Suprapubic skin (tissue), 4 donors: ENCODE data around the gene PLA2G12B. TPM values are rescaled to one million over a fixed set of nuclear protein-coding genes. Genes with fewer than 3 reads are reported as not detected.

Experiments used
- DNase-seq, 2 donors: peaks; one replicate each; pipeline ENCODE4 v3.0.0-alpha.2; 2019; ENCODE audit warnings: low spot score in 2 of 2
- H3K27ac ChIP-seq: fragments of 200-600 bp; sonication (generic); one replicate; pipeline ENCODE4 v1.5.1; 2019
- H3K27me3 ChIP-seq: fragments of 200-600 bp; sonication (generic); one replicate; pipeline ENCODE4 v1.5.1; 2019
- H3K36me3 ChIP-seq: fragments of 200-600 bp; sonication (generic); one replicate; pipeline ENCODE4 v1.5.1; 2019
- H3K4me1 ChIP-seq: fragments of 200-600 bp; sonication (generic); one replicate; pipeline ENCODE4 v1.5.1; 2019
- H3K4me3 ChIP-seq: fragments of 200-600 bp; sonication (generic); one replicate; pipeline ENCODE4 v1.5.1; 2019; ENCODE audit warnings: mild to moderate bottlenecking
- H3K9me3 ChIP-seq: fragments of 200-600 bp; sonication (generic); one replicate; pipeline ENCODE4 v1.5.1; 2019
- CTCF ChIP-seq, 2 donors: fragments of 200-600 bp in 1 of 2; fragments of 450-650 bp in 1 of 2; sonication (generic) in 1 of 2; IDR thresholded peaks; one replicate each; pipeline ENCODE4 v1.5.1; 2016 to 2019; ENCODE audit warnings: antibody characterized with exemption in 2 of 2, mild to moderate bottlenecking in 1 of 2, moderate library complexity in 1 of 2
- EP300 ChIP-seq: sonication (generic); formaldehyde crosslinking; IDR thresholded peaks from one replicate; pipeline ENCODE4 v1.6.1; 2017; ENCODE audit warnings: antibody characterized with exemption
- POLR2A ChIP-seq, 2 donors: fragments of 450-650 bp; IDR thresholded peaks; one replicate each; pipeline ENCODE4 v1.6.1; 2017; ENCODE audit warnings: antibody characterized with exemption in 2 of 2, mild to moderate bottlenecking in 2 of 2, moderate library complexity in 2 of 2
- POLR2AphosphoS5 ChIP-seq, 3 donors: sonication (generic); formaldehyde crosslinking; IDR thresholded peaks; one replicate each; pipeline ENCODE4 v1.6.1; 2017; ENCODE audit warnings: antibody characterized with exemption in 3 of 3
- WGBS: methylation state at CpG from one replicate; pipeline ENCODE4 v1.1.5; 2018; 5-methylcytosine and 5-hydroxymethylcytosine counted together
- total RNA-seq, 4 donors: library from RNA; depleted of rRNA; stranded (reverse); fragments of >200 nt; gene quantifications; one replicate each; pipeline ENCODE4 v1.1.0, GENCODE V29; 2016

Gene PLA2G12B
- total RNA-seq, 4 donors from 2014 or later: not detected

- Histone ChIP-seq H3K4me1 (no peaks in the 10 kb centered on the region), H3K9me3 (no peaks in the 10 kb centered on the region), H3K27me3 (no peaks in the 10 kb centered on the region), H3K36me3 (no peaks in the 10 kb centered on the region), H3K27ac (no peak overlapping the region), H3K4me3 (no peak overlapping the region)
- TF ChIP-seq EP300 (no peak), POLR2AphosphoS5 (IDR thresholded peaks at IDR 0.05) (no peak), CTCF (IDR thresholded peaks at IDR 0.05) (no peak), POLR2A (IDR thresholded peaks at IDR 0.05) (no peak)
- no peak for DNase-seq
- WGBS: 89% methylated on average over 1 of the region's 1 CpG
Measured at GRCh38 chr10:72899545-72899944, 55.1 kb downstream of the PLA2G12B start.

GRCh38 chr10:72898616-72899015, 56.0 kb downstream of the PLA2G12B start:
- H3K27ac ChIP-seq: no peak overlapping the region
- no peak overlapping the region for H3K4me3 ChIP-seq
- H3K27me3 ChIP-seq: no peaks in the 10 kb centered on the region
- WGBS: 94% methylated on average over 9 of the region's 10 CpGs
- TF ChIP-seq EP300: no peak
- no peak for TF ChIP-seq POLR2A (IDR thresholded peaks at IDR 0.05)
- no peak for TF ChIP-seq POLR2AphosphoS5 (IDR thresholded peaks at IDR 0.05)
- TF ChIP-seq CTCF (IDR thresholded peaks at IDR 0.05): no peak
- H3K9me3 ChIP-seq: no peaks in the 10 kb centered on the region
- H3K4me1 ChIP-seq: no peaks in the 10 kb centered on the region
- no peak for DNase-seq
- H3K36me3 ChIP-seq: no peaks in the 10 kb centered on the region

GRCh38 chr10:72895236-72895850, 59.3 kb downstream of the PLA2G12B start:
- DNase-seq: no peak
- H3K27ac ChIP-seq: no peak overlapping the region
- no peak for TF ChIP-seq POLR2A (IDR thresholded peaks at IDR 0.05)
- TF ChIP-seq EP300: no peak
- TF ChIP-seq CTCF (IDR thresholded peaks at IDR 0.05): no peak
- no peak for TF ChIP-seq POLR2AphosphoS5 (IDR thresholded peaks at IDR 0.05)
- no peak overlapping the region for H3K4me3 ChIP-seq
- H3K27me3 ChIP-seq: no peaks in the 10 kb centered on the region
- 78% methylated on average over 11 of the region's 11 CpGs for WGBS
- no peaks in the 10 kb centered on the region for H3K9me3 ChIP-seq
- H3K36me3 ChIP-seq: no peaks in the 10 kb centered on the region
- no peaks in the 10 kb centered on the region for H3K4me1 ChIP-seq

- H3K4me1 ChIP-seq: peaks cover 13% of the 10 kb centered on the region
- no peak within 1 kb of the TSS for H3K4me3 ChIP-seq
- WGBS: 74% methylated on average over 4 of the region's 4 CpGs
- no peak for TF ChIP-seq EP300
- no peak for TF ChIP-seq CTCF (IDR thresholded peaks at IDR 0.05)
- no peak for TF ChIP-seq POLR2A (IDR thresholded peaks at IDR 0.05)
- no peak for TF ChIP-seq POLR2AphosphoS5 (IDR thresholded peaks at IDR 0.05)
- no peaks in the 10 kb centered on the region for H3K27me3 ChIP-seq
- no peaks in the 10 kb centered on the region for H3K9me3 ChIP-seq
- H3K36me3 ChIP-seq: no peaks in the 10 kb centered on the region
- no peak for DNase-seq
- H3K27ac ChIP-seq: no peak within 1 kb of the TSS
Measured at GRCh38 chr10:72893136-72893798, 61.3 kb downstream of the PLA2G12B start, which contains the start of gene OIT3. Gene OIT3, plus strand, starts transcription at chr10:72893739. Its CDS starts 60 bp downstream, at chr10:72893799.

GRCh38 chr10:72890086-72890485, 64.5 kb downstream of the PLA2G12B start:
- Histone ChIP-seq H3K27me3 (no peaks in the 10 kb centered on the region), H3K36me3 (peaks cover 5% of the 10 kb centered on the region), H3K4me1 (peaks cover 36% of the 10 kb centered on the region), H3K4me3 (no peak overlapping the region), H3K9me3 (no peaks in the 10 kb centered on the region), H3K27ac (no peak overlapping the region)
- 80% methylated on average over 2 of the region's 2 CpGs for WGBS
- no peak for DNase-seq
- TF ChIP-seq POLR2A (IDR thresholded peaks at IDR 0.05): no peak
- no peak for TF ChIP-seq CTCF (IDR thresholded peaks at IDR 0.05)
- no peak for TF ChIP-seq EP300
- TF ChIP-seq POLR2AphosphoS5 (IDR thresholded peaks at IDR 0.05): no peak
